Aorta (tissue), 5 donors: ENCODE results near the gene KANSL1L. TPM values are rescaled to one million over a fixed set of nuclear protein-coding genes. Genes with fewer than 3 reads are reported as not detected.

ENCODE experiments used
- ATAC-seq: fragments of 200-7000 bp; cut with Tn5 transposase; one replicate; pipeline ENCODE4 v1.9.1; 2022; ENCODE audit warnings: moderate library complexity; ENCODE audit not compliant: low FRiP score
- DNase-seq, 2 donors: peaks; one replicate each; pipeline ENCODE4 v3.0.0-alpha.2; 2020
- H3K27ac ChIP-seq, 2 donors: one replicate each; pipeline ENCODE4 v1.5.1; 2013; ENCODE audit warnings: low read length in 2 of 2, mild to moderate bottlenecking in 2 of 2, moderate library complexity in 2 of 2, control low read depth in 1 of 2, inconsistent platforms in 1 of 2, low read depth in 1 of 2
- H3K27me3 ChIP-seq, 2 donors: one replicate each; pipeline ENCODE4 v1.6.1; 2013; ENCODE audit warnings: control low read depth in 1 of 2, low read length in 1 of 2, mild to moderate bottlenecking in 1 of 2, moderate library complexity in 1 of 2; ENCODE audit not compliant: insufficient read depth in 2 of 2, control insufficient read depth in 1 of 2
- H3K36me3 ChIP-seq, 2 donors: one replicate each; pipeline ENCODE4 v1.6.1; 2013; ENCODE audit warnings: control low read depth in 1 of 2, low read length in 1 of 2, mild to moderate bottlenecking in 1 of 2; ENCODE audit not compliant: insufficient read depth in 2 of 2, control insufficient read depth in 1 of 2
- H3K4me1 ChIP-seq, 2 donors: one replicate each; pipeline ENCODE4 v1.6.1; 2013; ENCODE audit warnings: low read length in 2 of 2, control low read depth in 1 of 2, mild to moderate bottlenecking in 1 of 2, moderate library complexity in 1 of 2; ENCODE audit not compliant: insufficient read depth in 2 of 2, control insufficient read depth in 1 of 2
- H3K4me3 ChIP-seq, 2 donors: one replicate each; pipeline ENCODE4 v1.5.1; 2013; ENCODE audit warnings: low read length in 2 of 2, control low read depth in 1 of 2, mild to moderate bottlenecking in 1 of 2
- H3K9me3 ChIP-seq: one replicate; pipeline ENCODE4 v1.6.1; 2013; ENCODE audit warnings: mild to moderate bottlenecking, low read length; ENCODE audit not compliant: control insufficient read depth
- WGBS, 2 donors: extraction: QIAGEN DNeasy Blood & Tissue Kit; methylation state at CpG; one replicate each; pipeline ENCODE4 v1.1.7; 2013; 5-methylcytosine and 5-hydroxymethylcytosine counted together
- intact Hi-C, 2 donors: fragments of 100-400 bp; cut with DNase I; formaldehyde crosslinking; loops; one replicate each; pipeline versions ENCODE4 v1.14.2 to v1.15.0; 2022
- polyA plus RNA-seq, 2 donors: library from polyadenylated mRNA; stranded (reverse); fragments of 200-250 nt; gene quantifications; one replicate each; pipeline ENCODE4 v1.2.3, GENCODE V29; 2013
- total RNA-seq, 2 donors: library from RNA; stranded (reverse); fragmentation: NEBNext Ultra II Directional; extraction: Animal tissue kit (Norgen Biotek cat#: 25700); gene quantifications; one replicate each; pipeline ENCODE4 v1.2.1, GENCODE V29; 2021
- donor health status: healthy with polysubstance abuse.
- donor health status: Bipolar disorder and iron deficiency.
- donor health status: DM: no; HTN: no; CAD: no.
- donor health status: DM: no; HTN: no; CAD: no.
- donor health status: DM: yes; HTN: yes; CAD: no.

Gene KANSL1L
- total and polyA plus RNA-seq, 4 donors: 8.1 to 44.1 (median 29.4) TPM

DNA sequence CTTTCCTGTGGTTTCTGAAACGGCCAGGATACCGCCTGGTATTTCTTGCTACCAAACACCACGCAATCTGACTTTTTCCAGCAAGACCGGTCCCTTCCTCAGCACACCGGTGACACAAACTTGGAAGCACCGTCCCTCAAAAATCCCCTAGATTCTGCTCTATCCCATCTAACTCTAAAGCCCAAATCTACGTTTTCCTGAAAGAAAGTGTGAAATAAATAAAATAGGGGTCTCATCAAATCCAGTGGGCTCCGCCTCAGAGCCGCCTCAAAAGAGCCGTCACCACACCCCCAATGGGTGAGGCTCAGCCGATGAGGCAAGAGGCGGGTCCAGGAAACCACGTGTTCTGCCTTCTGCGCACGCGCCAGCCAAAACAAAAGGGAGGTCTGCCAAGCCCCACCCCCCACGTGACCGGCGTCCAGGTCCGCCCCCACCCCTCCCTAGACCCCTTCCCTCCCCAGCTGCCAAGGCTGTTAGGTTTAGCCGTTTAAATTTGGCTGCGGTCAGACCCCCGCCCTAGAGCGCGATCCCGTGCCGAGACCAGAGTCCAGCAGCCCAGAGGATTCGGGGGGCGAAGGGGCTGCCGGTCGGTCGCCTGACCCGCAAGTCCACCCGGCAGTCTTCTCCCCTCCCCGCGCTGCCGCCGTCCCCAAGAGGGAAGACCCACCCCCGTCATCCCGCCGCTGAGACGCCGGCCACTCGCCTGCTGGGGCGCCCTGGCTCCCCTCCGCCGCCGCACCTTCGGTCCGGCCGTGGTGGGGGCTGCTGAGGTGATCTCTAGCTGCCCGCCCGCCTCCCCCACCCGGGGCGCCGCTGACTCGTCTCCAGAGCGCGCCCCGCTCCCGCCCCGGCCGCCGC is 534 bp downstream of the KANSL1L start:
- 0 to 1% methylated on average over 60 to 64 of the region's 64 CpGs for WGBS, 2 donors
- ATAC-seq: peak; percentile 95
- peak; percentile 97 to 99 for DNase-seq
- no peaks in the 10 kb centered on the region for H3K27me3 ChIP-seq
- no peaks in the 10 kb centered on the region for H3K36me3 ChIP-seq
- intact Hi-C loops: loop anchor here in 1 of 2 donors (5.0 kb wide), 1 partner anchor 52 kb away; no protein-coding TSS in a partner anchor
- peak overlapping the region; percentile 85 to 99 for H3K27ac ChIP-seq
- H3K4me3 ChIP-seq: peak overlapping the region; percentile 73 to 99
- no peaks in the 10 kb centered on the region for H3K9me3 ChIP-seq
- H3K4me1 ChIP-seq: no peaks in the 10 kb centered on the region

DNA sequence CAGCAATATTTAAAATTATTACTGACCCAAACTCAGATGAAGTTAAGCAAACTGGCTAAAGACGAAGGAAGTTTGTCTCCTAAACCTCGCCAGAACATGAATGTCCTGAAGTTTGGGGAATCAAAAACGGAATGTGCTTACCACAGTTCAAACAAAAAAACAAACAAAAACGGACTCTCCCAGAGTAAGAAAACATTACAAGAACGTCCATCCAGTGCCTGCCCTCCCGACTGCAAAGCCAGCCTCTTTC is 1.1 kb downstream of the KANSL1L start:
- WGBS, 2 donors: 0% methylated on average over 6 of the region's 6 CpGs
- Histone ChIP-seq H3K4me1 (no peaks in the 10 kb centered on the region), H3K27ac (peak overlapping the region; percentile 18 to 93), H3K9me3 (no peaks in the 10 kb centered on the region), H3K36me3 (no peaks in the 10 kb centered on the region), H3K27me3 (no peaks in the 10 kb centered on the region), H3K4me3 (peak overlapping the region; percentile 33 to 99)
- intact Hi-C loops: loop anchor here in 1 of 2 donors (5.0 kb wide), 1 partner anchor 52 kb away; no protein-coding TSS in a partner anchor
- DNase-seq (no peak), ATAC-seq (no peak)

DNA sequence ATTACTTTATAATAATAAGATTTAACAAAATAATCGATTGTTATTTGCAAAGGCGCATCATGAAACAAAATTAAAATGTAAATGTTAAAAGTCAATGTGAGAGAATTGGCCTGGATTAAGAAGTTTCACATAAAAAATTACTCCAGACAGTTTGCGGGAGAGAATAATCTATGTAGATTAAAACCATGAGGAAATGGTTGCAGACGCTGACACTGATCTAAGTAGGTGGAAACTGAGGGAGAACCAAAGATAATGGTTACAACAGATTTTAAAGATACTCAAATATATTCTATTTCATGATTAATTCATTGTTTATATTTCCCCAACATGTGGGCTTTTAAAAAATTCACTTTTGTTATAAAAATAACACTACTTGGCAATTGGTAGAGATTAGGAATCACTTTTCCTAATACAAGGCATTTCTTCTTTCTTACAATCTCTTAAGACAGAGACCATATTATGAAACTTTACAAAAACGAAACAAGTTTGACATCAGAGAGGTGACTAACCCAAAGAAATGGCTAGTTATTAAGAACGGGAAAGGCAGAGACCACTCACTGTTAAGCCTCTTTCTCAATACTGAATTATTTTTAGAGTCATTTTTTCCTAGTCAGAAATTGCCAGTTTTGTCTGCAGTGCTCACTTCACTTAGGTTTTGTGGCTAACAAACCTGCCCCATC is 1.6 kb downstream of the KANSL1L start:
- Histone ChIP-seq H3K4me3 (peak overlapping the region; percentile 52 to 99), H3K9me3 (no peaks in the 10 kb centered on the region), H3K27me3 (no peaks in the 10 kb centered on the region), H3K36me3 (no peaks in the 10 kb centered on the region), H3K27ac (peak overlapping the region; percentile 18 to 93), H3K4me1 (no peaks in the 10 kb centered on the region)
- WGBS, 2 donors: 15 to 17% methylated on average over 6 of the region's 6 CpGs
- intact Hi-C loops: loop anchor here in 1 of 2 donors (5.0 kb wide), 1 partner anchor 53 kb away; no protein-coding TSS in a partner anchor
- DNase-seq (no peak), ATAC-seq (peak; percentile 50)

DNA sequence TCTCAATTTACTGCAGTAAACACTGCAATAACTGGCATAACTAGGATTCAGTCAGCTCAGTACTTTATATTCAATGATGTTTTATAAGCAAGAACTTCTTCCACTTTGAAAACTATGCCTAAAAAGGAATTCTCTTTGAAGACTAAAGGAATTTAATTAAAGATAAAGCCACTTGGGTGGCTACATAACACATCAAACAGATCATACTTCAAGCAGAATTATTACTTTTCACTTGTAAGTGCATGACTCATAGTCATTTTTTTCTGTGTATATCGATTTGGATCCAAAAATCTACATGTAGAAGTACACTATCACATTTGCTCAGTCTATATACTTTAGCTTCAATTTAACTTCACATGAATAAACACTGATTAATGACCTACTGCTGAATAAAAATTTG is 4.0 kb downstream of the KANSL1L start:
- H3K4me1 ChIP-seq: no peaks in the 10 kb centered on the region

DNA sequence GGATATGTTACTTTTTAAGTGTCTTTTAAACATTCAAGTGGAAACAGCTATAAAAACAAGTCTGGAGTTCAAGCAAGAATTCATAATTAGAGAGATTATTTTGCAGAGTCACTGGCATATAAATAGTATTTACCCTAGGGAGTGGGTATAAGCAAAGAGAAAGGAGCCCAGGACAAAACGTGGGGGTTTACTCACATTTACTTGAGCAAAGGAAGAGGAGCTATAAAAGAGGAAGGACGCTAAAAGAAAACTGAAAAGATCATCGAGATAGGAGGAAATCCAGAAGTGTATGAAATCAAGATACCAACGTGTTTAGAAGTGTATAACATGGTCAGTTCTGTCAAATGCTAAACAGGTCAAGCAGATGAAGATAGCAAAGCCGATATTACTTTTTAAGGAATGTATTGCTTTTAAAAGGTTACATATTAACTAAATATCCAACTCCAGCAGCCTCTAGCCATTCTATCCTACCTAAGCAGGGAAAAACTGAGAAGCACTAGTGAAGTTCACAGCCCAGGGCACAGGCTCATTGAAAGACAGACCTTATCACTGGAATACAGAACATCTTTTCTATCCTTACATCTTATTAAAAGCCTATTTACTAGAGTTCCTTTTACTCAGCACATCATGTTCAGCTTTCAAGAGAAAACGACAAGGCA is 8.6 kb downstream of the KANSL1L start:
- no peaks in the 10 kb centered on the region for H3K27me3 ChIP-seq
- H3K4me1 ChIP-seq: peaks cover 2 to 4% of the 10 kb centered on the region in 2 donors
- ATAC-seq (no peak), DNase-seq (no peak)
- H3K27ac ChIP-seq: no peak overlapping the region
- H3K36me3 ChIP-seq: no peaks in the 10 kb centered on the region
- no peaks in the 10 kb centered on the region for H3K9me3 ChIP-seq
- H3K4me3 ChIP-seq: no peak overlapping the region
- intact Hi-C loops: no loop called here
- WGBS, 2 donors: 23 to 26% methylated on average over 6 of the region's 6 CpGs

More for the DNA sequence above, 4.0 kb downstream of the KANSL1L start:
- intact Hi-C loops: no loop called here
- Histone ChIP-seq H3K27ac (no peak overlapping the region), H3K4me3 (no peak overlapping the region), H3K9me3 (no peaks in the 10 kb centered on the region), H3K27me3 (no peaks in the 10 kb centered on the region), H3K36me3 (no peaks in the 10 kb centered on the region)
- DNase-seq: no peak
- ATAC-seq: no peak
- WGBS, 2 donors: 0 to 4% methylated on average over 1 of the region's 1 CpG

DNA sequence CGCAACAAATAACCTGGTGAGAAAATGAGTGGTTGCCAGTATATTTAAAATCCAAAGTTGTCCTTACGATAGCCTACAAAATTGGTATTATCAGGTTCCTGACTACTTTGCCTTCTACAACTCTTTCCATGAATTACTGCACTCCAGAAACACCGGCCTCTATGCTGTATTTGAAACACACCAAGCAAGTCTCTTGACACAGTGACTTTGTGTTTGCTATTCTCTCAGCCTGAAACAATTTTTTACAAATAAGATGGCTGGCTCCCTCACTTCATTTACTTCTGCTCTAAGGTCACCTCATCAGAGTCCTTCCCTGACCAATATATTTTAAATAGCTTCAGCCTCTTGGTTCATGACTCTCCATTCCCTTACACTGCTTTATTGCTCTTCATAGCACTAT is 12.2 kb downstream of the KANSL1L start:
- Histone ChIP-seq H3K4me1 (peaks cover 2 to 4% of the 10 kb centered on the region in 2 donors), H3K36me3 (no peaks in the 10 kb centered on the region), H3K4me3 (no peak overlapping the region), H3K27me3 (no peaks in the 10 kb centered on the region), H3K27ac (no peak overlapping the region), H3K9me3 (no peaks in the 10 kb centered on the region)
- no peak for DNase-seq
- intact Hi-C loops: no loop called here
- WGBS, 2 donors: 83 to 98% methylated on average over 3 of the region's 3 CpGs
- ATAC-seq: no peak

DNA sequence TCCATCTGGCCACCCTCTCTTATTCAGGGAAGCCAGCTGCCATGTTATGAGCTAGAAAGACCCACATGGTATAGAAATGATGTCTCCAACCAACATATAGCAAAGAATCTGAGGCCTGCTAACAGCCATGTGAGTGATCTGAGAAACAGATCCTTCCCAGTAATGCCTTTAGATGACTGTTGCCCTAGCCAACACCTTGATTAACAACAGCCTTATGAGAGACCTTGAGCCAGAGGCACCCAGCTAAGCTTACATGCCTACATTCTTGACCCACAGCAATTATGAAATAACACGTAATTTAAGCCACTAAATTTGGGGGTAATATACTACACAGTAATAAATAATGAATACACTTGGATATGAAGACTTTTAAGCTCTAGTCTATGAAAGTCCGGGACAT is 13.0 kb downstream of the KANSL1L start:
- peaks cover 2 to 8% of the 10 kb centered on the region in 2 donors for H3K4me1 ChIP-seq
- no peaks in the 10 kb centered on the region for H3K27me3 ChIP-seq
- H3K27ac ChIP-seq: no peak overlapping the region
- no peak overlapping the region for H3K4me3 ChIP-seq
- DNase-seq (no peak), ATAC-seq (no peak)
- H3K9me3 ChIP-seq: no peaks in the 10 kb centered on the region
- H3K36me3 ChIP-seq: peaks cover 0 to 3% of the 10 kb centered on the region in 2 donors
- WGBS, 2 donors: 87 to 92% methylated on average over 2 of the region's 2 CpGs
- intact Hi-C loops: no loop called here

DNA sequence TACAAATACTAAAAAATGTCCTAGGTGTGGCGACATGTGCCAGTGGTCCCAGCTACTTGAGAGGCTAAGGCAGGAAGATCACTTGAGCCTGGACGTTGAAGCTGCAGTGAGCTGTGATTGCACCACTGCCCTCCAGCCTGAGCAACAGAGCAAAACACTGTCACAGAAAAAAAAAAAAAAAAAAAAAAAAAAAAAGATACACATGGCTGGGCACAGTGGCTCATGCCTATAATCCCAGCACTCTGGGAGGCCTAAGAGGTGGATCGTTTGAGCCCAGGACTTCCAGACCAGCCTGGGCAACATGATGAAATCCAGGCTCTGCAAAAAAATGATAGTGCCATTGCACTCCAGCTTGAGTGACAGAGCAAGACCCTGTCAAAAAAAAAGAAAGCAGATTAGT is 13.7 kb downstream of the KANSL1L start:
- Histone ChIP-seq H3K4me1 (peaks cover 2 to 8% of the 10 kb centered on the region in 2 donors), H3K27ac (no peak overlapping the region), H3K36me3 (peaks cover 0 to 3% of the 10 kb centered on the region in 2 donors), H3K4me3 (no peak overlapping the region), H3K27me3 (no peaks in the 10 kb centered on the region), H3K9me3 (no peaks in the 10 kb centered on the region)
- ATAC-seq (no peak), DNase-seq (no peak)
- intact Hi-C loops: no loop called here
- WGBS, 2 donors: 78 to 83% methylated on average over 3 of the region's 3 CpGs
